HepG2 (cell line): ENCODE measurements around the gene RGS7. TPM values are rescaled to one million over a fixed set of nuclear protein-coding genes. Genes with fewer than 3 reads are reported as not detected.

ENCODE experiments used
- ATAC-seq: fragments of 200-7000 bp; cut with Tn5 transposase; 3 replicates; pipeline ENCODE4 v1.9.1; 2020; ENCODE audit warnings: mild to moderate bottlenecking, moderate library complexity
- BruUV-seq: library from RNA; stranded (reverse); fragments of 400-500 nt; replicated peaks from 2 replicates; lab custom pipeline; 2021; lab: Mats Ljungman, UMichigan
- CTCF ChIA-PET: fragments of 300-600 bp; formaldehyde crosslinking; extraction: SDS; loops from one replicate; lab custom pipeline; 2021; ENCODE audit warnings: low total read pairs, inconsistent platforms, low intra/inter-chr PET ratio; lab: Yijun Ruan, JAX
- POLR2A ChIA-PET: fragments of 350-600 bp; sonication (Branson Sonifier 250); formaldehyde crosslinking; loops from one replicate; lab custom pipeline; 2020; ENCODE audit warnings: antibody characterized with exemption, inconsistent platforms; lab: Yijun Ruan, JAX
- DNase-seq: peaks from one replicate; pipeline ENCODE4 v3.0.0-alpha.2; 2015; ENCODE audit warnings: low spot score
- FAIRE-seq: peaks from 3 replicates; lab custom pipeline; 2011; peaks lifted over from hg19 to GRCh38; lab: Jason Lieb, UNC
- H2AFZ ChIP-seq: one replicate; pipeline ENCODE4 v1.6.1; 2011; ENCODE audit warnings: low read length, inconsistent platforms
- H3K27ac ChIP-seq: fragments of 300-600 bp; 3 replicates; pipeline ENCODE4 v1.8.0; 2011; ENCODE audit warnings: mixed run types, mild to moderate bottlenecking, mixed read lengths, low read length, inconsistent platforms; ENCODE audit not compliant: insufficient read depth; ENCODE audit errors: extremely low read length
- H3K27me3 ChIP-seq, 2 experiments: fragments of 200-600 bp in 1 of 2; 2 replicates in 1 of 2; 3 replicates in 1 of 2; pipeline versions ENCODE4 v1.6.0 to v1.8.0; 2011; ENCODE audit warnings: low read length in 2 of 2, mild to moderate bottlenecking in 2 of 2, moderate library complexity in 2 of 2, inconsistent platforms in 1 of 2; ENCODE audit not compliant: insufficient read depth in 2 of 2, control insufficient read depth in 1 of 2
- H3K36me3 ChIP-seq, 2 experiments: fragments of 200-600 bp in 1 of 2; replicated peaks in 1 of 2; 2 replicates in 1 of 2; 3 replicates in 1 of 2; pipeline versions ENCODE4 v1.5.1 to v1.8.0; 2011; ENCODE audit warnings: low read length in 2 of 2, inconsistent platforms in 1 of 2; ENCODE audit not compliant: insufficient read depth in 2 of 2, control insufficient read depth in 1 of 2
- H3K4me1 ChIP-seq: 2 replicates; pipeline ENCODE4 v1.5.1; 2012; ENCODE audit warnings: low read length, inconsistent platforms; ENCODE audit not compliant: insufficient read depth
- H3K4me2 ChIP-seq: 2 replicates; pipeline ENCODE4 v1.6.0; 2011; ENCODE audit warnings: low read depth, low read length, inconsistent platforms
- H3K4me3 ChIP-seq, 3 experiments: fragments of 200-600 bp in 1 of 3; sonication (generic), shearing (Covaris generic) in 1 of 3; replicated peaks in 1 of 3; 2 replicates each; pipeline ENCODE4 v1.5.1; 2011 to 2016; ENCODE audit warnings: low read length in 3 of 3, inconsistent platforms in 2 of 3, low read depth in 2 of 3, mild to moderate bottlenecking in 2 of 3, control low read depth in 1 of 3, mixed read lengths in 1 of 3; ENCODE audit not compliant: insufficient read depth in 1 of 3
- H3K79me2 ChIP-seq: one replicate; pipeline ENCODE4 v1.6.1; 2011; ENCODE audit warnings: low read length, inconsistent platforms; ENCODE audit not compliant: insufficient read depth
- H3K9ac ChIP-seq: 2 replicates; pipeline ENCODE4 v1.6.0; 2011; ENCODE audit warnings: mild to moderate bottlenecking, low read depth, low read length, inconsistent platforms; ENCODE audit not compliant: insufficient read depth
- H3K9me3 ChIP-seq: 2 replicates; pipeline ENCODE4 v1.5.1; 2012; ENCODE audit warnings: mild to moderate bottlenecking, low read length
- H4K20me1 ChIP-seq: 2 replicates; pipeline ENCODE4 v1.6.0; 2011; ENCODE audit warnings: inconsistent platforms, mild to moderate bottlenecking, low read length, moderate library complexity; ENCODE audit not compliant: insufficient read depth
- ATAD3A ChIP-seq: sonication (generic); formaldehyde crosslinking; IDR thresholded peaks from 2 replicates; pipeline ENCODE4 v1.4.0; 2020; ENCODE audit warnings: missing genetic modification reagents
- CCAR2 ChIP-seq: fragments of 200-400 bp; formaldehyde crosslinking; optimal IDR thresholded peaks from 2 replicates; pipeline ENCODE3; 2018; ENCODE audit warnings: low read depth, mild to moderate bottlenecking, low read length, moderate library complexity
- ESRRA ChIP-seq: sonication (generic); formaldehyde crosslinking; IDR thresholded peaks from 2 replicates; pipeline ENCODE4 v1.5.1; 2020; ENCODE audit warnings: mild to moderate bottlenecking, low read depth, missing genetic modification reagents
- NCOA5 ChIP-seq: sonication (generic); formaldehyde crosslinking; IDR thresholded peaks from 2 replicates; pipeline ENCODE4 v1.4.0; 2020; ENCODE audit warnings: missing genetic modification reagents
- NFATC3 ChIP-seq: sonication (generic); formaldehyde crosslinking; IDR thresholded peaks from 2 replicates; pipeline ENCODE4 v1.5.1; 2020; ENCODE audit warnings: mild to moderate bottlenecking, missing genetic modification reagents
- PHF20 ChIP-seq: sonication (generic); formaldehyde crosslinking; IDR thresholded peaks from 2 replicates; pipeline ENCODE4 v1.5.0; 2020; ENCODE audit warnings: mild to moderate bottlenecking, missing genetic modification reagents
- PRMT3 ChIP-seq: sonication (generic); formaldehyde crosslinking; IDR thresholded peaks from 2 replicates; pipeline ENCODE4 v1.8.1; 2022; ENCODE audit warnings: low read depth, mild to moderate bottlenecking, moderate library complexity, missing genetic modification reagents, borderline replicate concordance
- RFX1 ChIP-seq: fragments of 450-650 bp; IDR thresholded peaks from 2 replicates; pipeline ENCODE4 v1.6.1; 2017
- SAP130 ChIP-seq: IDR thresholded peaks from 2 replicates; pipeline ENCODE4 v1.6.1; 2016; ENCODE audit warnings: low read depth
- SSRP1 ChIP-seq: IDR thresholded peaks from 2 replicates; pipeline ENCODE4 v1.6.1; 2016; ENCODE audit warnings: control low read depth
- ZBTB42 ChIP-seq: sonication (generic); formaldehyde crosslinking; IDR thresholded peaks from 2 replicates; pipeline ENCODE4 v1.5.0; 2020; ENCODE audit warnings: mild to moderate bottlenecking, missing genetic modification reagents
- ZKSCAN8 ChIP-seq: IDR thresholded peaks from 2 replicates; pipeline ENCODE4 v1.6.1; 2016; ENCODE audit warnings: borderline replicate concordance, missing genetic modification reagents, missing compliant biosample characterization
- ZNF20 ChIP-seq: sonication (generic); formaldehyde crosslinking; IDR thresholded peaks from 2 replicates; pipeline ENCODE4 v1.4.0; 2020; ENCODE audit warnings: mild to moderate bottlenecking, moderate library complexity, missing genetic modification reagents
- ZNF563 ChIP-seq: sonication (generic); formaldehyde crosslinking; IDR thresholded peaks from 2 replicates; pipeline ENCODE4 v1.8.0; 2022; ENCODE audit warnings: mild to moderate bottlenecking, moderate library complexity, missing genetic modification reagents
- ZNF816 ChIP-seq: sonication (generic); formaldehyde crosslinking; IDR thresholded peaks from 2 replicates; pipeline ENCODE4 v1.8.0; 2022; ENCODE audit warnings: missing genetic modification reagents, mild to moderate bottlenecking, borderline replicate concordance
- ZSCAN25 ChIP-seq: sonication (generic); formaldehyde crosslinking; IDR thresholded peaks from 2 replicates; pipeline ENCODE4 v1.8.0; 2022; ENCODE audit warnings: mild to moderate bottlenecking, missing genetic modification reagents
- ZZZ3 ChIP-seq: sonication (generic); formaldehyde crosslinking; IDR thresholded peaks from 2 replicates; pipeline ENCODE4 v1.4.0; 2020; ENCODE audit warnings: missing genetic modification reagents, mild to moderate bottlenecking, borderline replicate concordance
- WGBS: methylation state at CpG from one replicate; pipeline ENCODE4 v1.1.6; 2017; ENCODE audit warnings: low lambda C conversion rate; 5-methylcytosine and 5-hydroxymethylcytosine counted together
- in situ Hi-C: cut with HindIII; loops from 2 replicates; pipeline ENCODE4 v1.10.0; 2017; ENCODE audit warnings: low pct_unique_long_range_greater_than_20kb; ENCODE audit not compliant: extremely low pct_ligation_motif_present
- intact Hi-C: fragments of 100-400 bp; cut with micrococcal nuclease; formaldehyde crosslinking; loops from one replicate; pipeline ENCODE4 v1.10.0; 2022; ENCODE audit not compliant: unreplicated experiment
- polyA plus RNA-seq, 8 experiments: library from polyadenylated mRNA; depleted of rRNA in 3 of 8; stranded (reverse) in 7 of 8; unstranded in 1 of 8; fragments of >200 nt; fragmentation: Illumina TruSeq in 4 of 8; extraction: Trizol in 4 of 8; gene quantifications; 2 replicates each; pipeline versions ENCODE4 v1.2.1 to v1.2.3, GENCODE V29; 2011 to 2016; ENCODE audit warnings: low read depth in 4 of 8, missing spikeins in 1 of 8, mixed read lengths in 1 of 8; ENCODE audit not compliant: insufficient read depth in 1 of 8
- total RNA-seq, 5 experiments: library from RNA; depleted of rRNA; stranded (reverse); fragments of >200 nt; fragmentation: Illumina TruSeq; extraction: Trizol; gene quantifications; 2 replicates each; pipeline ENCODE4 v1.2.3, GENCODE V29; 2016; ENCODE audit warnings: low read depth in 1 of 5
- TF ChIP-seq, protein P1 (sequence below): sonication (generic); formaldehyde crosslinking; IDR thresholded peaks from 2 replicates; pipeline ENCODE4 v1.5.1; 2020; ENCODE audit warnings: missing genetic modification reagents, mild to moderate bottlenecking, borderline replicate concordance
- TF ChIP-seq, protein P2 (sequence below): sonication (generic); formaldehyde crosslinking; IDR thresholded peaks from 2 replicates; pipeline ENCODE4 v1.9.0; 2022; ENCODE audit warnings: missing genetic modification reagents, mild to moderate bottlenecking, borderline replicate concordance

RGS7 gene
- total and polyA plus RNA-seq, 2 of the 13 experiments (the other 11 are each of a cell fraction or from before 2014, with no cell fraction given), result not detected

DNA sequence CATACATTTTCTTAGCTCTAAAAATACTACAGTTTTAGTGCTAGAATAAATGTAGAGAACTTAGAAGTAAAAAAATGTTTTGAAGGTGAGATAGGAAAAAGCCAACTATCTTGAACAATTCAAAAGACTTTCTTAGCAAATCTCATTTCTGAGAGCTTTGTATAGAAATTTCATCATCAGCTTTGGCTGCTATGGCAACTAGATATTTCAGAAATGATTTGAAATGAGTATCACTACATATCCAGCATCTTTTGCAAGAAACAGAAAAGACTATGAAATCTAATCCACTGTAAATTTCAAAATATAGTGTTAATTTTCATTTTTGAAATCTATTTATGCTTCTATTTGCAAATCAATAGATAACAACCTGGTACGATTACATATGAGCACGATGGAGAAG is 57.7 kb downstream of the RGS7 start:
- in situ Hi-C loops (no loop called here), intact Hi-C loops (no loop called here)
- Histone ChIP-seq H3K4me1 (no peaks in the 10 kb centered on the region), H3K9me3 (peaks cover 15% of the 10 kb centered on the region), H3K4me2 (no peak overlapping the region), H3K4me3 (no peak overlapping the region), H2AFZ (no peak overlapping the region), H3K79me2 (no peaks in the 10 kb centered on the region), H4K20me1 (no peaks in the 10 kb centered on the region), H3K36me3 (no peaks in the 10 kb centered on the region), H3K27ac (no peak overlapping the region), H3K27me3 (no peaks in the 10 kb centered on the region), H3K9ac (no peak overlapping the region)
- BruUV-seq, result no TSS peak
- ATAC-seq (no peak), DNase-seq (no peak), FAIRE-seq (no peak)
- 4% methylated on average over 2 of the region's 2 CpGs for WGBS
- TF ChIP-seq RFX1 (no peak), ESRRA (CRISPR knock-in tag) (no peak), ZBTB42 (CRISPR knock-in tag) (no peak)
- ChIA-PET POLR2A (no interaction called here), CTCF (no interaction called here)

DNA sequence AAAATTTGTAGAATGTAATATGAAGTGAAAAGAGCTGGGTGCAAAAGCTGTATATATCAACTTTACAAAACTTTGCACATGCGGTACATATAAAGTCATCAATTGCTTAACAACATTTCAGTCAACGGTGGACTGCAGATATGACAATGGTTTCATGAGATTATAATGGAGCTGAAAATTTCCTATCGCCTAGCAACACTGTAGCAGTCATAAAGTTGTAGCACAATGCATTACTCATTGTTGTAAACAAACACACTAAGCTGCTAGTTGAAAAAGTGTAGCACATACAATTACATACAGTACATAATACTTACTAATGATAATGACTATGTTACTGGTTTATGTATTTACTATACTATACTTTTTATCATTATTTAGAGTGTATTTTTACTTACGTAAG is 64.0 kb downstream of the RGS7 start:
- ChIA-PET CTCF (no interaction called here), POLR2A (no interaction called here)
- H4K20me1 ChIP-seq, result no peaks in the 10 kb centered on the region
- BruUV-seq, result no TSS peak
- H3K4me3 ChIP-seq, result no peak overlapping the region
- no peaks in the 10 kb centered on the region for H3K4me1 ChIP-seq
- no peaks in the 10 kb centered on the region for H3K9me3 ChIP-seq
- no peaks in the 10 kb centered on the region for H3K79me2 ChIP-seq
- ATAC-seq, result no peak
- no peak overlapping the region for H2AFZ ChIP-seq
- no peak for FAIRE-seq
- H3K9ac ChIP-seq, result no peak overlapping the region
- WGBS, result 16% methylated on average over 4 of the region's 4 CpGs
- no peaks in the 10 kb centered on the region; a peak in 1 of 5 replicates for H3K27me3 ChIP-seq
- no peaks in the 10 kb centered on the region for H3K36me3 ChIP-seq
- no peak overlapping the region for H3K27ac ChIP-seq
- intact Hi-C loops (no loop called here), in situ Hi-C loops (no loop called here)
- DNase-seq, result no peak
- H3K4me2 ChIP-seq, result no peak overlapping the region
- TF ChIP-seq ZKSCAN8 (CRISPR knock-in tag) (no peak), ZNF563 (CRISPR knock-in tag) (no peak), ZNF816 (CRISPR knock-in tag) (no peak), NFATC3 (CRISPR knock-in tag) (no peak), NCOA5 (CRISPR knock-in tag) (no peak), CCAR2 (no peak), ZNF20 (CRISPR knock-in tag) (no peak), SAP130 (CRISPR knock-in tag) (no peak), PHF20 (CRISPR knock-in tag) (no peak), PRMT3 (no peak), ZZZ3 (CRISPR knock-in tag) (no peak), ATAD3A (CRISPR knock-in tag) (no peak), ZSCAN25 (CRISPR knock-in tag) (no peak), SSRP1 (CRISPR knock-in tag) (no peak)
- TF ChIP-seq, protein P1, sequence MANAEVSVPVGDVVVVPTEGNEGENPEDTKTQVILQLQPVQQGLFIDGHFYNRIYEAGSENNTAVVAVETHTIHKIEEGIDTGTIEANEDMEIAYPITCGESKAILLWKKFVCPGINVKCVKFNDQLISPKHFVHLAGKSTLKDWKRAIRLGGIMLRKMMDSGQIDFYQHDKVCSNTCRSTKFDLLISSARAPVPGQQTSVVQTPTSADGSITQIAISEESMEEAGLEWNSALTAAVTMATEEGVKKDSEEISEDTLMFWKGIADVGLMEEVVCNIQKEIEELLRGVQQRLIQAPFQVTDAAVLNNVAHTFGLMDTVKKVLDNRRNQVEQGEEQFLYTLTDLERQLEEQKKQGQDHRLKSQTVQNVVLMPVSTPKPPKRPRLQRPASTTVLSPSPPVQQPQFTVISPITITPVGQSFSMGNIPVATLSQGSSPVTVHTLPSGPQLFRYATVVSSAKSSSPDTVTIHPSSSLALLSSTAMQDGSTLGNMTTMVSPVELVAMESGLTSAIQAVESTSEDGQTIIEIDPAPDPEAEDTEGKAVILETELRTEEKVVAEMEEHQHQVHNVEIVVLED, result no peak
- TF ChIP-seq, protein P2, sequence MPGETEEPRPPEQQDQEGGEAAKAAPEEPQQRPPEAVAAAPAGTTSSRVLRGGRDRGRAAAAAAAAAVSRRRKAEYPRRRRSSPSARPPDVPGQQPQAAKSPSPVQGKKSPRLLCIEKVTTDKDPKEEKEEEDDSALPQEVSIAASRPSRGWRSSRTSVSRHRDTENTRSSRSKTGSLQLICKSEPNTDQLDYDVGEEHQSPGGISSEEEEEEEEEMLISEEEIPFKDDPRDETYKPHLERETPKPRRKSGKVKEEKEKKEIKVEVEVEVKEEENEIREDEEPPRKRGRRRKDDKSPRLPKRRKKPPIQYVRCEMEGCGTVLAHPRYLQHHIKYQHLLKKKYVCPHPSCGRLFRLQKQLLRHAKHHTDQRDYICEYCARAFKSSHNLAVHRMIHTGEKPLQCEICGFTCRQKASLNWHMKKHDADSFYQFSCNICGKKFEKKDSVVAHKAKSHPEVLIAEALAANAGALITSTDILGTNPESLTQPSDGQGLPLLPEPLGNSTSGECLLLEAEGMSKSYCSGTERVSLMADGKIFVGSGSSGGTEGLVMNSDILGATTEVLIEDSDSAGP (CRISPR knock-in tag), result no peak
